CD4-positive, alpha-beta T cell treated with Interferon gamma for 1 hour (primary cell): Measurements from ENCODE around the gene TSBP1.
A peak's percentile ranks its signal among the peaks of the same experiment; 100 is the strongest.
"Not testable (repeated sequence)": the region's sequence is repeated elsewhere in the genome, so short reads cannot be mapped to it uniquely, and the experiment has no call there.

Experiments
- DNase-seq: peaks from one replicate; pipeline ENCODE4 v3.0.0-alpha.2; 2020

The TSBP1 gene

GRCh38 chr6:32271429-32271828, 100.3 kb downstream of the TSBP1 start:
- no peak for DNase-seq

GRCh38 chr6:32268459-32268858, 103.2 kb downstream of the TSBP1 start:
- DNase-seq = peak; percentile 46

GRCh38 chr6:32267035-32267434, 104.7 kb downstream of the TSBP1 start:
- DNase-seq = no peak

GRCh38 chr6:32257262-32257661, 114.4 kb downstream of the TSBP1 start:
- DNase-seq = not testable (repeated sequence)

GRCh38 chr6:32255199-32256153, 116.2 kb downstream of the TSBP1 start:
- peak; percentile 61 for DNase-seq

GRCh38 chr6:32254761-32255198, 116.9 kb downstream of the TSBP1 start:
- no peak for DNase-seq

GRCh38 chr6:32252331-32253009, 119.2 kb downstream of the TSBP1 start:
- no peak for DNase-seq

- DNase-seq = no peak
Observed at GRCh38 chr6:32249262-32249661, 122.4 kb downstream of the TSBP1 start.

- DNase-seq = no peak
Observed at GRCh38 chr6:32247401-32247800, 124.3 kb downstream of the TSBP1 start.

- DNase-seq = peak; percentile 72
Observed at GRCh38 chr6:32244946-32245398, 126.7 kb downstream of the TSBP1 start.

GRCh38 chr6:32244270-32244669, 127.4 kb downstream of the TSBP1 start:
- DNase-seq = no peak
